ACC112 (cell line): Measurements from ENCODE around the gene CITED2.
A peak's percentile ranks its signal among the peaks of the same experiment; 100 is the strongest.

Experiments used
- H2AFZ ChIP-seq: fragments of 200-600 bp; sonication (generic); one replicate; pipeline ENCODE4 v1.6.0; 2017; ENCODE audit warnings: antibody characterized with exemption, low read length; ENCODE audit not compliant: unreplicated experiment
- H3K27ac ChIP-seq: fragments of 200-600 bp; sonication (generic); 2 replicates; pipeline ENCODE4 v1.5.1; 2014; ENCODE audit warnings: low read depth, mild to moderate bottlenecking, antibody characterized with exemption, low read length, moderate library complexity
- H3K27me3 ChIP-seq: fragments of 200-600 bp; sonication (generic); 2 replicates; pipeline ENCODE4 v1.6.1; 2014; ENCODE audit warnings: mild to moderate bottlenecking, antibody characterized with exemption, low read length, moderate library complexity, mixed read lengths; ENCODE audit not compliant: insufficient read depth
- H3K36me3 ChIP-seq: fragments of 200-600 bp; sonication (generic); 2 replicates; pipeline ENCODE4 v1.6.1; 2016; ENCODE audit warnings: mild to moderate bottlenecking, antibody characterized with exemption, low read length, moderate library complexity, mixed read lengths; ENCODE audit not compliant: insufficient read depth
- H3K4me1 ChIP-seq: fragments of 200-600 bp; sonication (generic); one replicate; pipeline ENCODE4 v1.6.1; 2016; ENCODE audit warnings: low read length, mixed read lengths; ENCODE audit not compliant: insufficient read depth, unreplicated experiment, control insufficient read depth
- H3K4me3 ChIP-seq: fragments of 200-600 bp; sonication (generic); 2 replicates; pipeline ENCODE4 v1.5.1; 2014; ENCODE audit warnings: mild to moderate bottlenecking, low read depth, low read length
- H3K79me2 ChIP-seq: fragments of 200-600 bp; sonication (generic); one replicate; pipeline ENCODE4 v1.6.0; 2016; ENCODE audit warnings: low read length; ENCODE audit not compliant: control insufficient read depth, unreplicated experiment, insufficient read depth

Gene CITED2

DNA sequence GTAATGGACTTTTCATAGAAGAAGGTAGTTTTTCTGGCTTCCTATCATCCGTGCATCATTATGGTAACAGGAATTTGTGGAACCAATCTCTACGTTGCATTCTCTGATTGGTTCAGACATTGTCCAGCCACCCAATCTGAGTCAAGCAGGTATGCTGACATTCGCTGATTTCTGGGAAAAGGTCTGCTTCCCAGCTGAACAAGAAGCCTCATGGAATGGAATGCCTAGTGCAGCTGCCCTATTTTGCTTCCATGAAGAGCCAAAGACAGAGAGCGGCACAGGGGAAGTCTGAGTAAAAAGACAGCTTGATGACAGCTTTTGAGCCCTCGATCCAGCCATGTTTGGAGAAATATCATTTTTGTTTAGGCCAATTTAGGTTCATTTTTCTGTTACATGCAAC, 44.1 kb downstream of the CITED2 start:
- Histone ChIP-seq H3K36me3 (no peaks in the 10 kb centered on the region), H3K27ac (no peak overlapping the region), H3K79me2 (no peaks in the 10 kb centered on the region), H3K4me1 (peaks cover 13% of the 10 kb centered on the region), H3K27me3 (no peaks in the 10 kb centered on the region), H2AFZ (no peak overlapping the region), H3K4me3 (no peak overlapping the region)

DNA sequence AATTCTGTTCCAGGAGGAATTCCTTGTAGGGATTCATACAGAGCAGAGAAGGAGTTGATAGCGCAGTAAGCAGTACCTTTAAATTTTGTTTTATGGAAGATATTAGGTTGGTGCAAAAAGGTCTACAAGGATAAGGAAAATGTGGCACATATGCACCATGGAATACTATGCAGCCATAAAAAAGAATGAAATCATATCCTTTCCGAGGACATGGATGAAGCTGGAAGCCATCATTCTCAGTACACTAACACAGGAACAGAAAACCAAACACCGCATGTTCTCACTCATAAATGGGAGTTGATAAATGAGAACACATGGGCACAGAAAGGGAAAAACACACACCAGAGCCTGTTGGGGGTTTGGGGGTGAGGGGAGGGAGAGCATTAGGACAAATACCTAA, 45.2 kb downstream of the CITED2 start:
- Histone ChIP-seq H3K27ac (no peak overlapping the region), H3K4me3 (no peak overlapping the region), H3K79me2 (no peaks in the 10 kb centered on the region), H2AFZ (no peak overlapping the region), H3K36me3 (no peaks in the 10 kb centered on the region), H3K4me1 (peaks cover 4% of the 10 kb centered on the region), H3K27me3 (no peaks in the 10 kb centered on the region)

DNA sequence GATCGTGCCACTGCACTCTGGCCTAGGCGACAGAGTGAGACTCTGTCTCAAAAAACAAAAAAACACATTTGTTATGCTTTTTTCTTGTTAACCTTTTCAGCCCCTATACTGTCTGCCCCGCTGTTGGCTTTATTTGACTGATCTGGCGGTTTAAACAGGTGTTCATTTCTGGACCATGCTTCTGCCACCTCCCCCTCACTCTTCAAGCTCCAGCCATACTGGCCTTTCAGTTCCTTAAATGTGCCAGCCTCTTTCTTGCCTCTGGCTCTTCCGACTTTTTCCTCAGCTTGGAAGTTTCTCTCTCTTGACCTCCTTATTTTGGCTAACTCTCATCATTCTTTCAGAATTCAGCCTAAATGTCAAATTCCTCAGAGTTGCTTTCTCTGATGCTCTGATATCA, 47.4 kb downstream of the CITED2 start:
- Histone ChIP-seq H3K27me3 (no peaks in the 10 kb centered on the region), H3K4me1 (no peaks in the 10 kb centered on the region), H3K79me2 (no peaks in the 10 kb centered on the region), H3K4me3 (no peak overlapping the region), H3K36me3 (no peaks in the 10 kb centered on the region), H2AFZ (no peak overlapping the region), H3K27ac (no peak overlapping the region)

DNA sequence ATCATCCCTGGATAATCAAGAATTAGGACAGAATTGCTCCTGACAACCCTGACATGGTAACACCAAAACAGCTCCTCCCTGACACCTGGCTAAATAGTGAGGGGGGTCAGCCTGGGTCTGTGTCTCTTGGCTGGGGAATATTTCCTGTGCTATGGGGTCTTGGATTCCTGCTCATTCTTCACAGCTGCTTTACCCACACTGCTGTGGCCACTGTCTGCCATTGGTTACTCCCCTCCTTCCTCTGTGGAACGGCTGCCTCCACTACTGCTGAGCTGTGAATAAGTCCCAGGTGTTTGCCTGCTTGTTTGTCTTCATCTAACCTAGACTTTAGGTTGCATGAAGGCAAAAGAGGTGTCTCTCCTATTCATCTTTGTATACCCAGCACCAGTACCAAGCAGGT, 48.8 kb downstream of the CITED2 start:
- no peaks in the 10 kb centered on the region for H3K79me2 ChIP-seq
- no peaks in the 10 kb centered on the region for H3K4me1 ChIP-seq
- H3K4me3 ChIP-seq: no peak overlapping the region
- no peaks in the 10 kb centered on the region for H3K27me3 ChIP-seq
- H3K36me3 ChIP-seq: no peaks in the 10 kb centered on the region
- no peak overlapping the region for H3K27ac ChIP-seq
- H2AFZ ChIP-seq: no peak overlapping the region

DNA sequence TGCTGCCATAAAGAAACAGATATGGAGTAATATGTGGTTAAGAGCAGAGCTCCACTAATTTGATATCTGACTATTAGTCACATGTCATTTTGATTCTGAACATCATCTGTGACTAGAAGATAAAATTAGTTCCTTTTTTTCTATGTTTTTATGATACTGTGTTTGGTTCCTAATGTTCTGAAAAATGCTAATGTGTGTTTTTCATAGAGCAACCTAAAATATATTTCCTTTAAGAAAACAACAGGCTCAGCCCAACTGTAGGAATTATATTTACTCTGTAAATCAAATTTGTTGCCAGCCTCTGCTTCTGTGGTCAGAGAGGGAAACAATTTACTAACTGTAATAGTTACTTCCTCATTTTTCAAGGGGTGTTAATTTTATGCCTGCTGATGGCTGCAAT, 49.3 kb downstream of the CITED2 start:
- Histone ChIP-seq H3K4me3 (no peak overlapping the region), H3K36me3 (no peaks in the 10 kb centered on the region), H3K4me1 (no peaks in the 10 kb centered on the region), H3K27me3 (no peaks in the 10 kb centered on the region), H3K27ac (no peak overlapping the region), H3K79me2 (no peaks in the 10 kb centered on the region), H2AFZ (no peak overlapping the region)

DNA sequence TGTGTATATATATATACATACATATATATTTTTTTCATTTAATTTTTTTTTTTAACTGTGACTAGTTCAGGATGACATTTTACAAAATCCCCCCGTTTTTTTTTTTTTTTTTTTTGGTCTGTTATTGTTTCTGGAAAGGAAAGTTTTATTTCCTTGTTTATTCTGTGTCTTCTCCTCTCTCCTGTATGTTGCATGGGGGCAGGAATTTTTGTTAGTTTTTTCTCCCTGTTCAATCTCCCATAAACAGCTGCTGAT, 50.2 kb downstream of the CITED2 start:
- Histone ChIP-seq H3K27me3 (no peaks in the 10 kb centered on the region), H2AFZ (no peak overlapping the region), H3K36me3 (no peaks in the 10 kb centered on the region), H3K79me2 (no peaks in the 10 kb centered on the region), H3K4me1 (no peaks in the 10 kb centered on the region), H3K27ac (0 out of 2 replicates have a peak overlapping the region, but pooled peaks have one; percentile 19), H3K4me3 (no peak overlapping the region)

DNA sequence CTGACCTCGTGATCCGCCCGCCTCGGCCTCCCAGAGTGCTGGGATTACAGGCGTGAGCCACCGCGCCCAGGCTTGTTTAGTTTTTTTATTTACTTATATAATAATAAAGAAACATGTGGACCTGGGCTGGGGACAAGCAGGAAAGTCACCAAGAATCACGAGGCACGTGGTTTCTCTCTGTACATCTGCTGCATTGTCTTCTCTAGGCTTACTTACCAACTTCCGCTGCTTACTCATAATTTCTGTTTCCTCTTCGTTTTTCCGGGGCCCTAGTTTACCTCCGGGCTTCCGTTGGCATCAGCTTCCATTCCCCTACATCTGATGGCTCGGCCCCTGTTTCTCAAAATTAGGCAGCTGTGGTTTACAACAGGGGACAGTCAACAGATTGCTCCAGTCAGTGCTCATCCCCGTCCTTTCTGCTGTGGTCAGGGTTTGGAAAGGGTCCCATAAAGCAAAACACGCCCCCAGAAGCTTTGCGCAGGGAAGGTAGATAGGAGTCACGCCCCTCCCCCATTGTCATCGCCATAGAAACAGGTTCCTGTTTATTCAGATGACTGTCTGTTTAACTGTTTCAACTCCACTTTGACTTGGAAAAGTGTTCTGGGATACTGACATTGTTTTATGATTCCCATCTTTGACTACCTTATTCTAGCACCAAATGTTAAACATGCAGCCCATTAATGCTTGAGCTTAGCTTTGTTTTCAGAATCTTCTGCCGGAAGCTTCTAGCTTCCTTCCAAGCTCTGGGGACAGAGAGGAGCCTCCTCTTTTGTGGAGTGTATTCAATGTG, 50.7 kb downstream of the CITED2 start:
- Histone ChIP-seq H3K4me1 (no peaks in the 10 kb centered on the region), H3K79me2 (no peaks in the 10 kb centered on the region), H3K27ac (0 out of 2 replicates have a peak overlapping the region, but pooled peaks have one; percentile 19), H3K4me3 (peak overlapping the region; percentile 45), H2AFZ (peak overlapping the region; percentile 84), H3K27me3 (no peaks in the 10 kb centered on the region), H3K36me3 (no peaks in the 10 kb centered on the region)
